Psoas muscle (tissue), 8 donors: Measurements from ENCODE around the gene WFDC8. TPM values are rescaled to one million over a fixed set of nuclear protein-coding genes. Genes with fewer than 3 reads are reported as not detected.

Experiments used
- ATAC-seq, 4 donors: fragments of 200-7000 bp; cut with Tn5 transposase; one replicate each; pipeline ENCODE4 v1.9.1; 2020; ENCODE audit warnings: moderate library complexity in 3 of 4, mild to moderate bottlenecking in 2 of 4
- DNase-seq, 2 donors: peaks; one replicate each; pipeline ENCODE4 v3.0.0-alpha.2; 2020
- H3K27ac ChIP-seq: fragments of 200-600 bp; one replicate; pipeline ENCODE4 v1.8.0; 2022
- H3K27me3 ChIP-seq, 3 donors: fragments of 200-600 bp in 1 of 3; one replicate each; pipeline versions ENCODE4 v1.6.1 to v1.8.0; 2013 to 2022; ENCODE audit warnings: low read length in 2 of 3, mild to moderate bottlenecking in 2 of 3, moderate library complexity in 1 of 3; ENCODE audit not compliant: insufficient read depth in 3 of 3
- H3K36me3 ChIP-seq, 2 donors: fragments of 200-600 bp in 1 of 2; one replicate each; pipeline versions ENCODE4 v1.6.1 to v1.8.0; 2013 to 2022; ENCODE audit warnings: low read depth in 1 of 2, mild to moderate bottlenecking in 1 of 2, moderate library complexity in 1 of 2; ENCODE audit not compliant: insufficient read depth in 1 of 2
- H3K4me1 ChIP-seq: fragments of 200-600 bp; one replicate; pipeline ENCODE4 v1.8.0; 2022
- H3K4me3 ChIP-seq: fragments of 200-600 bp; one replicate; pipeline ENCODE4 v1.8.0; 2022; ENCODE audit warnings: mild to moderate bottlenecking
- H3K9me3 ChIP-seq: fragments of 200-600 bp; one replicate; pipeline ENCODE4 v1.8.0; 2022
- CTCF ChIP-seq: fragments of 200-600 bp; IDR thresholded peaks from one replicate; pipeline ENCODE4 v1.8.0; 2022; ENCODE audit warnings: antibody characterized with exemption
- WGBS, 3 donors: extraction: QIAGEN DNeasy Blood & Tissue Kit; methylation state at CpG; one replicate each; pipeline versions ENCODE4 v1.1.6 to v1.1.7; 2013; 5-methylcytosine and 5-hydroxymethylcytosine counted together
- intact Hi-C, 2 donors: fragments of 100-400 bp; cut with DNase I; formaldehyde crosslinking; loops; one replicate each; pipeline versions ENCODE4 v1.11.0 to v1.14.2; 2022
- polyA plus RNA-seq, 3 donors: library from polyadenylated mRNA; stranded (reverse); fragments of 200-250 nt; gene quantifications; one replicate each; pipeline ENCODE4 v1.2.3, GENCODE V29; 2013
- total RNA-seq, 4 donors: library from RNA; stranded (reverse); fragmentation: NEBNext Ultra II Directional in 2 of 4; extraction: Animal tissue kit (Norgen Biotek cat#: 25700) in 2 of 4; gene quantifications; one replicate each; pipeline versions ENCODE4 v1.2.1 to v1.2.4, GENCODE V29; 2021 to 2023
- donor health status: healthy with polysubstance abuse.
- donor health status: DM: no; HTN: no; CAD: no; lungs with moderate emphysema.
- donor health status: Bipolar disorder and iron deficiency.
- donor health status: healthy.
- donor health status: DM: yes; HTN: yes; CAD: no.
- donor health status: DM: no; HTN: no; CAD: no.
- donor health status: DM: no; HTN: no; CAD: no.
- donor health status: DM: yes; HTN: yes; CAD: no.

WFDC8 gene
- total and polyA plus RNA-seq, 7 donors, result not detected

- no peaks in the 10 kb centered on the region for H3K9me3 ChIP-seq
- TF ChIP-seq CTCF, result no peak
- no peak overlapping the region for H3K4me3 ChIP-seq
- ATAC-seq (no peak), DNase-seq (no peak)
- H3K4me1 ChIP-seq, result no peaks in the 10 kb centered on the region
- no peak overlapping the region for H3K27ac ChIP-seq
- WGBS, 3 donors, result 73 to 79% (median 73%) methylated on average over 2 of the region's 2 CpGs
- peaks cover 0 to 34% (median 0%) of the 10 kb centered on the region in 3 donors for H3K27me3 ChIP-seq
- H3K36me3 ChIP-seq, result no peaks in the 10 kb centered on the region
- intact Hi-C loops, result no loop called here
Measured at GRCh38 chr20:45506398-45506797, 72.7 kb downstream of the WFDC8 start.

- no peaks in the 10 kb centered on the region for H3K9me3 ChIP-seq
- intact Hi-C loops, result no loop called here
- no peaks in the 10 kb centered on the region for H3K4me1 ChIP-seq
- H3K36me3 ChIP-seq, result no peaks in the 10 kb centered on the region
- no peak overlapping the region for H3K4me3 ChIP-seq
- 28 to 30% (median 30%) methylated on average over 2 of the region's 2 CpGs for WGBS, 3 donors
- H3K27ac ChIP-seq, result no peak overlapping the region
- ATAC-seq (no peak), DNase-seq (no peak)
- peaks cover 0 to 39% (median 0%) of the 10 kb centered on the region in 3 donors for H3K27me3 ChIP-seq
- no peak for TF ChIP-seq CTCF
Measured at GRCh38 chr20:45503403-45503802, 75.7 kb downstream of the WFDC8 start.

- no peaks in the 10 kb centered on the region for H3K4me1 ChIP-seq
- no peak overlapping the region for H3K4me3 ChIP-seq
- H3K27me3 ChIP-seq, result peaks cover 0 to 47% (median 4%) of the 10 kb centered on the region in 3 donors
- H3K36me3 ChIP-seq, result no peaks in the 10 kb centered on the region
- ATAC-seq (no peak), DNase-seq (no peak)
- H3K27ac ChIP-seq, result no peak overlapping the region
- WGBS, 3 donors, result 52 to 65% (median 56%) methylated on average over 1 of the region's 1 CpG
- no peak for TF ChIP-seq CTCF
- no peaks in the 10 kb centered on the region for H3K9me3 ChIP-seq
- intact Hi-C loops, result no loop called here
Measured at GRCh38 chr20:45502561-45502960, 76.5 kb downstream of the WFDC8 start.

Other genes starting within 250 kb of the WFDC8 start
- gene SDC4, start 230.9 kb downstream of the WFDC8 start, total RNA-seq, result 100 to 1,000 TPM in 2 of 4 donors, 10 to 100 TPM in 2; 32.2 to 283 (median 161) TPM
- 100 to 1,000 TPM in 1 of 3 donors, 10 to 100 TPM in 2; 41.6 to 323 (median 63.9) TPM for gene SDC4, start 230.9 kb downstream of the WFDC8 start, polyA plus RNA-seq
- 10 to 100 TPM; 17.1 to 29.6 (median 22.9) TPM for gene SYS1, start 216.1 kb downstream of the WFDC8 start, total RNA-seq
- gene SYS1, start 216.1 kb downstream of the WFDC8 start, polyA plus RNA-seq, result 10 to 100 TPM; 40.9 to 73.3 (median 58.1) TPM
- gene TP53TG5, start 201.0 kb downstream of the WFDC8 start, total RNA-seq, result under 1 TPM in 2 of 4 donors, not detected in 2; 0.38 to 0.69 TPM
- gene TP53TG5, start 201.0 kb downstream of the WFDC8 start, polyA plus RNA-seq, result 1 to 10 TPM in 1 of 3 donors, under 1 TPM in 2; 0.12 to 1.0 (median 0.16) TPM
- gene DBNDD2, start 171.0 kb downstream of the WFDC8 start, total RNA-seq, result 100 to 1,000 TPM; 108 to 180 (median 163) TPM
- gene DBNDD2, start 171.0 kb downstream of the WFDC8 start, polyA plus RNA-seq, result 100 to 1,000 TPM; 151 to 230 (median 162) TPM
- gene PIGT, start 163.1 kb downstream of the WFDC8 start, total RNA-seq, result 10 to 100 TPM; 48.0 to 74.9 (median 57.1) TPM
- gene PIGT, start 163.1 kb downstream of the WFDC8 start, polyA plus RNA-seq, result 100 to 1,000 TPM in 1 of 3 donors, 10 to 100 TPM in 2; 57.3 to 113 (median 94.7) TPM
- under 1 TPM in 2 of 4 donors, not detected in 2; 0.44 to 0.74 TPM for gene WFDC2, start 109.5 kb downstream of the WFDC8 start, total RNA-seq
- under 1 TPM in 2 of 3 donors, not detected in 1; 0.22 to 0.31 TPM for gene WFDC2, start 109.5 kb downstream of the WFDC8 start, polyA plus RNA-seq
- not detected for gene SPINT3, start 63.7 kb downstream of the WFDC8 start, total RNA-seq
- gene SPINT3, start 63.7 kb downstream of the WFDC8 start, polyA plus RNA-seq, result not detected
- gene WFDC6, start 39.8 kb downstream of the WFDC8 start, total RNA-seq, result not detected
- gene WFDC6, start 39.8 kb downstream of the WFDC8 start, polyA plus RNA-seq, result not detected
- gene EPPIN, start 31.9 kb downstream of the WFDC8 start, total RNA-seq, result not detected
- gene EPPIN, start 31.9 kb downstream of the WFDC8 start, polyA plus RNA-seq, result not detected
- gene WFDC10A, start 50.5 kb upstream of the WFDC8 start, total RNA-seq, result not detected
- gene WFDC10A, start 50.5 kb upstream of the WFDC8 start, polyA plus RNA-seq, result not detected
- gene WFDC9, start 52.0 kb upstream of the WFDC8 start, total RNA-seq, result not detected
- gene WFDC9, start 52.0 kb upstream of the WFDC8 start, polyA plus RNA-seq, result not detected
- not detected for gene WFDC11, start 91.0 kb upstream of the WFDC8 start, total RNA-seq
- gene WFDC11, start 91.0 kb upstream of the WFDC8 start, polyA plus RNA-seq, result not detected
- not detected for gene WFDC13, start 122.8 kb upstream of the WFDC8 start, total RNA-seq
- not detected for gene WFDC13, start 122.8 kb upstream of the WFDC8 start, polyA plus RNA-seq
- gene WFDC10B, start 125.7 kb upstream of the WFDC8 start, total RNA-seq, result not detected
- not detected for gene WFDC10B, start 125.7 kb upstream of the WFDC8 start, polyA plus RNA-seq
- not detected for gene SPINT4, start 143.1 kb upstream of the WFDC8 start, total RNA-seq
- gene SPINT4, start 143.1 kb upstream of the WFDC8 start, polyA plus RNA-seq, result not detected
- 1 to 10 TPM in 1 of 4 donors, under 1 TPM in 2, not detected in 1; 0.64 to 1.2 (median 0.73) TPM for gene WFDC3, start 212.6 kb upstream of the WFDC8 start, total RNA-seq
- under 1 TPM; 0.51 to 0.79 (median 0.61) TPM for gene WFDC3, start 212.6 kb upstream of the WFDC8 start, polyA plus RNA-seq
- 10 to 100 TPM; 40.6 to 56.7 (median 44.9) TPM for gene DNTTIP1, start 212.7 kb upstream of the WFDC8 start, total RNA-seq
- 10 to 100 TPM; 28.3 to 56.8 (median 53.9) TPM for gene DNTTIP1, start 212.7 kb upstream of the WFDC8 start, polyA plus RNA-seq
- under 1 TPM; 0.32 to 0.42 (median 0.38) TPM for gene UBE2C, start 233.4 kb upstream of the WFDC8 start, total RNA-seq
- under 1 TPM in 2 of 3 donors, not detected in 1; 0.35 to 0.40 TPM for gene UBE2C, start 233.4 kb upstream of the WFDC8 start, polyA plus RNA-seq
- gene TNNC2, start 248.0 kb upstream of the WFDC8 start, total RNA-seq, result 1,000 to 10,000 TPM; 1,390 to 3,666 (median 2,654) TPM
- over 10,000 TPM in 1 of 3 donors, 1,000 to 10,000 TPM in 2; 2,508 to 10,677 (median 9,192) TPM for gene TNNC2, start 248.0 kb upstream of the WFDC8 start, polyA plus RNA-seq